ENCODE results near the gene JUN. TPM values are rescaled to one million over a fixed set of nuclear protein-coding genes. Genes with fewer than 3 reads are reported as not detected.
"Not testable (repeated sequence)": the region's sequence is repeated elsewhere in the genome, so short reads cannot be mapped to it uniquely, and the experiment has no call there.

JUN gene
- total and polyA plus RNA-seq, 12 donors, result 47.0 to 209 (median 78.0) TPM

DNA sequence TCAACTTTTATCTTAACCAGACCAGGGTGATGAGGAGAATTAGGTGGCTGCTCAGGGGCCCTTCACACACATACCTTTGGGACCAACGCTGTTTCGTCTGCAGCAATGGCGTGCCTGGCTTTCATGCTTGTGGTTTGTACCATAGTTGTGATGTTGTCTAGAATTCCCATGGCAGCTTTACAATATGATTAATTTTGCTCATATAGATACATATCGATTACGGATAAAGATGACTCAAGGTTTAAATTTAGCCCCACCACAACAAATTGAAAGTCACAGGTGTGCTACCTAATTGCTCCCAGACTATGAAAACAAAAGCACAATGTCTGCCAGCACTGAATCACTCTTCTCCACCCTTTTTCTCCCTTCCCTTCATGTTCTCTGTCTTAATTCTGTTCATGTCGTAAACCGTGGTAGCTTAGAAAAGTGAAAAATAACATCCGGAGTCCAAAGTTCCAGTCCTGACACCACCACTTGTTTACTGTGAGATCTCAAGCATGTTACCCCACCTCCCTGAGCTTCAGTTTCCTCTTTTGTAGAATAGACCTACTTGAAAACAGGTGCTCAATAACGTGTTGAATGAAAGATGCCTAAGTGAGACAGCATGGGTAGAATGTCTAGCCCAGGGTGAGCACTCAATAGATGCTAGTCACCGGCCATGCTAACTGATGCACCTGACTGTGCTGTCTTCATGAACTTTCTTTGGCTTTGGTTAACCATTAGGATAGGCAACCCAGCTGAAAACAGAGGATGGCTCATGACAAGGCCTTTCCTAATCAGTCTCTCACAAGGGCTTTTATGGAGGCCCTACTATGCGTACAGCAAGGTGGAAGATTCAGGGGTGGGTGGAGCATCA, 22.1 kb upstream of the JUN start:
- Histone ChIP-seq H3K27me3 (no peaks in the 10 kb centered on the region), H3K27ac (no peak overlapping the region), H3K36me3 (no peaks in the 10 kb centered on the region), H3K4me1 (peaks cover 0 to 13% (median 5%) of the 10 kb centered on the region in 9 donors), H3K4me3 (no peak overlapping the region), H3K9me3 (peaks cover 0 to 4% (median 0%) of the 10 kb centered on the region in 11 donors)
- ATAC-seq, result no peak
- intact Hi-C loops (cut with DNase I), result no loop called here
- 94 to 95% methylated on average over 11 of the region's 11 CpGs for WGBS, 2 donors
- TF ChIP-seq, protein P1, sequence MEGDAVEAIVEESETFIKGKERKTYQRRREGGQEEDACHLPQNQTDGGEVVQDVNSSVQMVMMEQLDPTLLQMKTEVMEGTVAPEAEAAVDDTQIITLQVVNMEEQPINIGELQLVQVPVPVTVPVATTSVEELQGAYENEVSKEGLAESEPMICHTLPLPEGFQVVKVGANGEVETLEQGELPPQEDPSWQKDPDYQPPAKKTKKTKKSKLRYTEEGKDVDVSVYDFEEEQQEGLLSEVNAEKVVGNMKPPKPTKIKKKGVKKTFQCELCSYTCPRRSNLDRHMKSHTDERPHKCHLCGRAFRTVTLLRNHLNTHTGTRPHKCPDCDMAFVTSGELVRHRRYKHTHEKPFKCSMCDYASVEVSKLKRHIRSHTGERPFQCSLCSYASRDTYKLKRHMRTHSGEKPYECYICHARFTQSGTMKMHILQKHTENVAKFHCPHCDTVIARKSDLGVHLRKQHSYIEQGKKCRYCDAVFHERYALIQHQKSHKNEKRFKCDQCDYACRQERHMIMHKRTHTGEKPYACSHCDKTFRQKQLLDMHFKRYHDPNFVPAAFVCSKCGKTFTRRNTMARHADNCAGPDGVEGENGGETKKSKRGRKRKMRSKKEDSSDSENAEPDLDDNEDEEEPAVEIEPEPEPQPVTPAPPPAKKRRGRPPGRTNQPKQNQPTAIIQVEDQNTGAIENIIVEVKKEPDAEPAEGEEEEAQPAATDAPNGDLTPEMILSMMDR (IDR thresholded peaks at IDR 0.05), result no peak
- DNase-seq, result no peak

DNA sequence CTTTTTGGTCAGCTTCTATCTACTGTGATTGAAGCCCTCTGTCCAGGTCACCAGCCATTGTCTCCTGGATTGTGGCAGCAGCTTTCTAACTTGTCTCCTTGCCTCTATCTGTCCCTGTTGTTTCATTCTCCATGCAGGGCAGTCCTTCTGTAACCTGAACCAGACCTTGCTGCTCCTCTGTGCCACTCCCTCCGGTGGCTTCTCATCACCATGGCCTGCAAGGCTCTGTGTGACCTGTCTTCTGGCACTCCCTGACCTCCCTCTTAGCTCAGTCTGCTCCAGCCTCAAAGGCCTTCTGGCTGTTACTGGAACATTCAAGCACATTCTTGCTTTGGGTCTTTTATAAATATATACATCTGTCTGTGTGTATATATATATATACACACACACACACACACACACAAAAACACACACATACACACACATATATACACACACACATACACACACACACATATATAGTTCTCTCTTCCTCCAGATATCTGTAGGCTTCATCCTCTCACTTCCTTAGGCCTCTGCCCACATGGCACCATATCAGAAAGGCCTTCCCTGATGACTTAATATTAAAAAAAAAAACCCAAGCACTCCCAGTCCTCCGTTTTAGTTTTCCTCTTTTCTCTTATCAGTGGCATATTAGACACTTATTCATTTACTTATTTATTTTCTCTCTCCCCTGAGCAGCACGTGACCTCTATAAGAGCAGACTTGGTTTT, 21.2 kb upstream of the JUN start:
- no peaks in the 10 kb centered on the region for H3K27me3 ChIP-seq
- no peak for DNase-seq
- 79 to 84% methylated on average over 3 of the region's 3 CpGs for WGBS, 2 donors
- peaks cover 0 to 12% (median 5%) of the 10 kb centered on the region in 9 donors for H3K4me1 ChIP-seq
- TF ChIP-seq, protein P1 (IDR thresholded peaks at IDR 0.05), result no peak
- no peaks in the 10 kb centered on the region for H3K36me3 ChIP-seq
- H3K4me3 ChIP-seq, result no peak overlapping the region
- no peak overlapping the region for H3K27ac ChIP-seq
- H3K9me3 ChIP-seq, result peaks cover 0 to 4% (median 0%) of the 10 kb centered on the region in 11 donors
- intact Hi-C loops (cut with DNase I), result no loop called here
- ATAC-seq, result no peak

DNA sequence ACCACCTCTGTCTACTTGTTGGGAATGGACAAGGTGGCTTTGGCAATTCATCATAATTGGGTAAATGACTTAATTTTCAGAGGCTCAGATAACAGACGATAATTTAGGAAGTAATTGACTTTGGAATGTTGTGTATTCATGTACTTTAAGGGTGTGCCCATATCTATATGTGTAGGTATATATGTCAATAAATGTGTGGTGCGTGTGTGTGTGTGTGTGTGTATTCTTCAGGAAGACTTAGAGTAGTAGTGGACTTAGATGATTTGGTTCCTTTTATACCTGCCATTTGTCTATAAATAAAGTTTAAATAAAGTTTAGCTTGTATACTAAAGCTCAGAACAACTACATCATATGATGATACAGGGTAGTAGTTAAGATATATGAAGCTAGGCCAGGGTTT, 20.0 kb upstream of the JUN start:
- peaks cover 0 to 4% (median 0%) of the 10 kb centered on the region in 11 donors for H3K9me3 ChIP-seq
- no peak overlapping the region for H3K27ac ChIP-seq
- H3K36me3 ChIP-seq, result no peaks in the 10 kb centered on the region
- no peak for DNase-seq
- intact Hi-C loops (cut with DNase I), result no loop called here
- peaks cover 0 to under 1% (median 0%) of the 10 kb centered on the region in 9 donors for H3K4me1 ChIP-seq
- no peak for ATAC-seq
- WGBS, 2 donors, result 87 to 91% methylated on average over 2 of the region's 2 CpGs
- no peak overlapping the region for H3K4me3 ChIP-seq
- TF ChIP-seq, protein P1 (IDR thresholded peaks at IDR 0.05), result no peak
- H3K27me3 ChIP-seq, result no peaks in the 10 kb centered on the region

DNA sequence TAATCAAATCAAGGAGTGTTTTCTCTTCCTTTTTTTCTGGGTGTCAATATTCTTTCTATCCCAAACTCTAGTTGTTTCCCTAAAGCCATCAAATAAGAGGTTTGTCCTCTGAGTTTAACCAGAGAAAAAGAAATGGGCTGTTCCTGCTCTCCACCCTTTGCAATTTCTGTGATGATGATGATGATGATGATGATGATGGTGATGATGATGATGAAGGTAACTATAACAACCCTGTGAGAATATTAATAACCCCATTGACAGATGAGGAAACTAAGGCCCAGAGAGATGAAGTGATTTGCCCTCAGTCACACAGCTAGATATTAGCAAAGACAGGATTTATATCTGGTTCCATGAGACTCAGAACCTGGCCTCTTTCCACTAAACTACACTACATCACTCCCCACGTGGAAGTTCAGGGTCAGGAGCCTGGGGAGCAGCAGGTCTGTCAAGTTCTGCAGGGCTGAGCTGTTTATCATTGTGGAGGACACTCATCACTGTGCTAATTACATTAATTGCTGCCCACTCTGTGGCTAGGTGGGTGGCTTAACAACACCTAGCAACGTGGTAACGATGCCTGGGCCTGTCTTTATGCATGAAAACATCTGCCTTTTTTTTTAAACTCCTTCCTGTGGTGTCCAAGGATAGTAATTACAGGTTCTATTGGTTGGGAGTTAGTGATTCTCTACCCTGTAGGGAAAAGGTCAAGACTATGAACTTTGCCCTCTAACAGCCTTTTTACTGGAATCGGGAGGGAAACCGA, 19.0 kb upstream of the JUN start:
- intact Hi-C loops (cut with DNase I), result no loop called here
- WGBS, 2 donors, result 74 to 75% methylated on average over 5 of the region's 5 CpGs

DNA sequence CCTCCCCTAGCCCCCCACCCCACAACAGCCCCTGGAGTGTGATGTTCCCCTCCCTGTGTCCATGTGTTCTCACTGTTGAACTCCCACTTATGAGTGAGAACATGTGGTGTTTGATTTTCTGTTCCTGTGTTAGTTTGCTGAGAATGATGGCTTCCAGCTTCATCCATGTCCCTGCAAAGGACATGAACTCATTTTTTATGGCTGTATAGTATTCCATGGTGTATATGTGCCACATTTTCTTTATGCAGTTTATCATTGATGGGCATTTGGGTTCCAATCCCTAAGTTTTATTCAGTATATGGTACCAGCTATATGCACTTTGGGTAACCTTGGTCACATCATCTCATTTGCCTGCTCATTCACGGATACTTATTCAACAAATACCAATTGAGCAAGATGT, 17.4 kb upstream of the JUN start:
- DNase-seq; H3K36me3 ChIP-seq; H3K9me3 ChIP-seq; H3K27me3 ChIP-seq; H3K4me3 ChIP-seq; ATAC-seq; intact Hi-C loops (cut with DNase I); H3K4me1 ChIP-seq; H3K27ac ChIP-seq: not testable (repeated sequence)
- WGBS, 2 donors, result 98 to 100% methylated on average over 1 of the region's 1 CpG

More for the DNA sequence above, 19.0 kb upstream of the JUN start:
- DNase-seq (no peak), ATAC-seq (no peak)
- no peak overlapping the region for H3K4me3 ChIP-seq
- TF ChIP-seq, protein P1 (IDR thresholded peaks at IDR 0.05), result no peak
- H3K9me3 ChIP-seq, result peaks cover 0 to 4% (median 0%) of the 10 kb centered on the region in 11 donors
- no peak overlapping the region for H3K27ac ChIP-seq
- H3K36me3 ChIP-seq, result no peaks in the 10 kb centered on the region
- H3K27me3 ChIP-seq, result no peaks in the 10 kb centered on the region
- H3K4me1 ChIP-seq, result no peaks in the 10 kb centered on the region

Data from heart right ventricle (tissue), 16 donors.